Vagina (tissue), 2 donors: ENCODE data around the gene EML1. TPM values are rescaled to one million over a fixed set of nuclear protein-coding genes. Genes with fewer than 3 reads are reported as not detected.

Source experiments
- DNase-seq, 2 donors: peaks; one replicate each; pipeline ENCODE4 v3.0.0-alpha.2; 2017; ENCODE audit errors: extremely low spot score in 2 of 2
- H3K27ac ChIP-seq: fragments of 200-600 bp; sonication (generic); one replicate; pipeline ENCODE4 v1.5.1; 2019
- H3K27me3 ChIP-seq: fragments of 200-600 bp; sonication (generic); one replicate; pipeline ENCODE4 v1.5.1; 2019
- H3K36me3 ChIP-seq, 2 donors: fragments of 200-600 bp; sonication (generic); one replicate each; pipeline ENCODE4 v1.5.1; 2017 to 2019
- H3K4me1 ChIP-seq: fragments of 200-600 bp; sonication (generic); one replicate; pipeline ENCODE4 v1.5.1; 2019
- H3K4me3 ChIP-seq, 2 donors: fragments of 200-600 bp; sonication (generic); 1 replicate in 1 of 2; 2 replicates in 1 of 2; pipeline ENCODE4 v1.5.1; 2016 to 2019
- H3K9me3 ChIP-seq: fragments of 200-600 bp; sonication (generic); one replicate; pipeline ENCODE4 v1.5.1; 2019
- CTCF ChIP-seq, 3 experiments: fragments of 450-650 bp in 2 of 3; fragments of 200-600 bp in 1 of 3; sonication (generic) in 1 of 3; IDR thresholded peaks; one replicate each; pipeline ENCODE4 v1.5.1; 2017 to 2019; ENCODE audit warnings: antibody characterized with exemption in 3 of 3, mild to moderate bottlenecking in 2 of 3, moderate library complexity in 2 of 3
- POLR2A ChIP-seq, 2 donors: fragments of 450-650 bp; IDR thresholded peaks; one replicate each; pipeline ENCODE4 v1.6.1; 2017; ENCODE audit warnings: antibody characterized with exemption in 2 of 2, mild to moderate bottlenecking in 2 of 2, moderate library complexity in 2 of 2
- POLR2AphosphoS5 ChIP-seq, 2 donors: sonication (generic); formaldehyde crosslinking; IDR thresholded peaks; one replicate each; pipeline ENCODE4 v1.9.0; 2017; ENCODE audit warnings: antibody characterized with exemption in 2 of 2, mild to moderate bottlenecking in 2 of 2, low read depth in 1 of 2; ENCODE audit not compliant: insufficient read depth in 1 of 2
- intact Hi-C: fragments of 100-400 bp; cut with DNase I; formaldehyde crosslinking; loops from one replicate; pipeline ENCODE4 v1.15.1; 2023
- total RNA-seq: library from RNA; depleted of rRNA; stranded (reverse); fragments of >200 nt; gene quantifications from one replicate; pipeline ENCODE4 v1.2.3, GENCODE V29; 2016

Gene EML1
- total RNA-seq, 1 donor from 2014 or later, result 32.7 TPM

GRCh38 chr14:99930420-99931274 lies 137.4 kb downstream of the EML1 start:
- DNase-seq, result no peak
- no peaks in the 10 kb centered on the region for H3K36me3 ChIP-seq
- intact Hi-C loops, result no loop called here
- H3K4me3 ChIP-seq, result no peak overlapping the region
- TF ChIP-seq CTCF (IDR thresholded peaks at IDR 0.05), result no peak
- H3K4me1 ChIP-seq, result peaks cover 6% of the 10 kb centered on the region
- no peaks in the 10 kb centered on the region for H3K27me3 ChIP-seq
- H3K9me3 ChIP-seq, result no peaks in the 10 kb centered on the region
- no peak overlapping the region for H3K27ac ChIP-seq

GRCh38 chr14:99931308-99931707 lies 138.1 kb downstream of the EML1 start:
- Histone ChIP-seq H3K4me3 (no peak overlapping the region), H3K9me3 (no peaks in the 10 kb centered on the region), H3K4me1 (peaks cover 6% of the 10 kb centered on the region), H3K27ac (no peak overlapping the region), H3K36me3 (no peaks in the 10 kb centered on the region), H3K27me3 (no peaks in the 10 kb centered on the region)
- no peak for TF ChIP-seq CTCF (IDR thresholded peaks at IDR 0.05)
- intact Hi-C loops, result no loop called here
- no peak for DNase-seq

GRCh38 chr14:99936056-99936455 lies 142.8 kb downstream of the EML1 start:
- intact Hi-C loops, result no loop called here
- H3K4me1 ChIP-seq, result peaks cover 7% of the 10 kb centered on the region
- H3K9me3 ChIP-seq, result no peaks in the 10 kb centered on the region
- DNase-seq, result no peak
- no peak for TF ChIP-seq POLR2A (IDR thresholded peaks at IDR 0.05)
- TF ChIP-seq CTCF (IDR thresholded peaks at IDR 0.05), result no peak
- TF ChIP-seq POLR2AphosphoS5 (IDR thresholded peaks at IDR 0.05; ENCODE audit: insufficient read depth in 1 of 2, low read depth in 1 of 2), result no peak
- no peak overlapping the region for H3K4me3 ChIP-seq
- no peak overlapping the region for H3K27ac ChIP-seq
- H3K36me3 ChIP-seq, result peaks cover 0 to 12% of the 10 kb centered on the region in 2 donors
- H3K27me3 ChIP-seq, result no peaks in the 10 kb centered on the region

- peaks cover 0 to 12% of the 10 kb centered on the region in 2 donors for H3K36me3 ChIP-seq
- TF ChIP-seq CTCF (IDR thresholded peaks at IDR 0.05), result no peak
- no peak for TF ChIP-seq POLR2AphosphoS5 (IDR thresholded peaks at IDR 0.05; ENCODE audit: insufficient read depth in 1 of 2, low read depth in 1 of 2)
- TF ChIP-seq POLR2A (IDR thresholded peaks at IDR 0.05), result no peak
Observed at GRCh38 chr14:99936738-99937474, 143.7 kb downstream of the EML1 start.

More at GRCh38 chr14:99936738-99937474, 143.7 kb downstream of the EML1 start:
- Histone ChIP-seq H3K9me3 (no peaks in the 10 kb centered on the region), H3K27ac (no peak overlapping the region), H3K4me1 (peaks cover 7% of the 10 kb centered on the region), H3K4me3 (no peak overlapping the region), H3K27me3 (no peaks in the 10 kb centered on the region)
- no peak for DNase-seq
- intact Hi-C loops, result no loop called here
